Astrocyte (in vitro differentiated cells and primary cell): ENCODE measurements around the gene USP35. TPM values are rescaled to one million over a fixed set of nuclear protein-coding genes. Genes with fewer than 3 reads are reported as not detected.

Experiments
- DNase-seq: peaks from one replicate; pipeline ENCODE4 v3.0.0-alpha.2; 2010; ENCODE audit warnings: low read depth
- FAIRE-seq: peaks from 2 replicates; lab custom pipeline; 2011; peaks lifted over from hg19 to GRCh38; lab: Jason Lieb, UNC
- H2AFZ ChIP-seq: 2 replicates; pipeline ENCODE4 v1.6.0; 2012; ENCODE audit warnings: low read depth, low read length, inconsistent platforms
- H3K27ac ChIP-seq: 2 replicates; pipeline ENCODE4 v1.5.1; 2011; ENCODE audit warnings: low read depth, low read length, inconsistent platforms
- H3K27me3 ChIP-seq: 2 replicates; pipeline ENCODE4 v1.6.0; 2011; ENCODE audit warnings: low read length, inconsistent platforms; ENCODE audit not compliant: insufficient read depth
- H3K36me3 ChIP-seq: 2 replicates; pipeline ENCODE4 v1.5.1; 2011; ENCODE audit warnings: low read length, inconsistent platforms; ENCODE audit not compliant: insufficient read depth
- H3K4me1 ChIP-seq: 2 replicates; pipeline ENCODE4 v1.5.1; 2011; ENCODE audit warnings: low read length, inconsistent platforms; ENCODE audit not compliant: insufficient read depth
- H3K4me2 ChIP-seq: 2 replicates; pipeline ENCODE4 v1.6.0; 2012; ENCODE audit warnings: low read length, inconsistent platforms
- H3K4me3 ChIP-seq: 2 replicates; pipeline ENCODE4 v1.5.1; 2011; ENCODE audit warnings: low read depth, mild to moderate bottlenecking, low read length, inconsistent platforms; ENCODE audit not compliant: insufficient read depth
- H3K79me2 ChIP-seq: 2 replicates; pipeline ENCODE4 v1.6.0; 2012; ENCODE audit warnings: mild to moderate bottlenecking, low read length, inconsistent platforms; ENCODE audit not compliant: insufficient read depth
- H3K9ac ChIP-seq: 2 replicates; pipeline ENCODE4 v1.6.0; 2012; ENCODE audit warnings: mild to moderate bottlenecking, low read length, inconsistent platforms
- H3K9me3 ChIP-seq: 2 replicates; pipeline ENCODE4 v1.5.1; 2012; ENCODE audit warnings: low read depth, mild to moderate bottlenecking, low read length, inconsistent platforms; ENCODE audit not compliant: insufficient read depth
- H4K20me1 ChIP-seq: 2 replicates; pipeline ENCODE4 v1.6.0; 2012; ENCODE audit warnings: low read length, inconsistent platforms; ENCODE audit not compliant: insufficient read depth
- H3K27ac Mint-ChIP-seq: one replicate; pipeline ENCODE4 v1.8.0; 2021; ENCODE audit warnings: mild to moderate bottlenecking, mixed read lengths; ENCODE audit not compliant: unreplicated experiment
- H3K27me3 Mint-ChIP-seq: one replicate; pipeline ENCODE4 v1.8.0; 2021; ENCODE audit warnings: low read depth, mixed read lengths; ENCODE audit not compliant: unreplicated experiment
- H3K36me3 Mint-ChIP-seq: one replicate; pipeline ENCODE4 v1.8.0; 2021; ENCODE audit warnings: low read depth, mixed read lengths; ENCODE audit not compliant: unreplicated experiment
- H3K4me1 Mint-ChIP-seq: one replicate; pipeline ENCODE4 v1.8.0; 2021; ENCODE audit warnings: low read depth, mixed read lengths; ENCODE audit not compliant: unreplicated experiment
- H3K4me3 Mint-ChIP-seq: one replicate; pipeline ENCODE4 v1.8.0; 2021; ENCODE audit warnings: mild to moderate bottlenecking, moderate library complexity, mixed read lengths; ENCODE audit not compliant: unreplicated experiment
- H3K9me3 Mint-ChIP-seq: one replicate; pipeline ENCODE4 v1.8.0; 2021; ENCODE audit warnings: mild to moderate bottlenecking, mixed read lengths; ENCODE audit not compliant: unreplicated experiment
- CTCF ChIP-seq: IDR thresholded peaks from 2 replicates; pipeline ENCODE4 v1.5.1; 2011; ENCODE audit warnings: low read depth, mild to moderate bottlenecking, inconsistent platforms, low read length, moderate library complexity; ENCODE audit not compliant: insufficient read depth
- EZH2 ChIP-seq: IDR thresholded peaks from 2 replicates; pipeline ENCODE4 v1.6.1; 2012; ENCODE audit warnings: mild to moderate bottlenecking, low read length, inconsistent platforms; ENCODE audit not compliant: insufficient read depth
- total RNA-seq: library from RNA; stranded (reverse); gene quantifications from 2 replicates; pipeline ENCODE4 v1.2.1, GENCODE V29; 2021

The USP35 gene
- total RNA-seq, 1 donor from 2014 or later, result 16.2 TPM

- no peak overlapping the region for H3K9ac ChIP-seq
- H3K9me3 Mint-ChIP-seq, result peaks cover 4% of the 10 kb centered on the region
- peaks cover 5% of the 10 kb centered on the region for H3K36me3 ChIP-seq
- H3K27ac ChIP-seq, result no peak overlapping the region
- TF ChIP-seq EZH2 (no peak), CTCF (no peak)
- H3K27ac Mint-ChIP-seq, result no peak overlapping the region
- no peak for FAIRE-seq
- no peaks in the 10 kb centered on the region for H3K27me3 ChIP-seq
- no peak overlapping the region for H3K4me3 Mint-ChIP-seq
- H4K20me1 ChIP-seq, result peaks cover 19% of the 10 kb centered on the region
- H3K9me3 ChIP-seq, result no peaks in the 10 kb centered on the region
- no peaks in the 10 kb centered on the region for H3K27me3 Mint-ChIP-seq
- H3K4me1 ChIP-seq, result peaks cover 2% of the 10 kb centered on the region
- no peak overlapping the region for H2AFZ ChIP-seq
- H3K4me3 ChIP-seq, result no peak overlapping the region
- H3K36me3 Mint-ChIP-seq, result peaks cover 19% of the 10 kb centered on the region
- no peak for DNase-seq
- H3K79me2 ChIP-seq, result peaks cover 23% of the 10 kb centered on the region
- H3K4me2 ChIP-seq, result no peak overlapping the region
- peaks cover 10% of the 10 kb centered on the region for H3K4me1 Mint-ChIP-seq
Observed at GRCh38 chr11:78180751-78181150, 8.0 kb upstream of the USP35 start.

GRCh38 chr11:78181185-78181584, 7.5 kb upstream of the USP35 start:
- peaks cover 13% of the 10 kb centered on the region for H3K4me1 Mint-ChIP-seq
- DNase-seq (no peak), FAIRE-seq (no peak)
- Histone ChIP-seq H4K20me1 (peaks cover 19% of the 10 kb centered on the region), H3K4me3 (no peak overlapping the region), H3K36me3 (peaks cover 5% of the 10 kb centered on the region), H3K9me3 (no peaks in the 10 kb centered on the region), H3K27me3 (no peaks in the 10 kb centered on the region), H3K79me2 (peaks cover 23% of the 10 kb centered on the region), H3K4me2 (no peak overlapping the region), H3K9ac (no peak overlapping the region), H3K27ac (no peak overlapping the region), H3K4me1 (peaks cover 6% of the 10 kb centered on the region), H2AFZ (no peak overlapping the region)
- H3K9me3 Mint-ChIP-seq, result peaks cover 3% of the 10 kb centered on the region
- no peak overlapping the region for H3K4me3 Mint-ChIP-seq
- peaks cover 17% of the 10 kb centered on the region for H3K36me3 Mint-ChIP-seq
- TF ChIP-seq EZH2 (no peak), CTCF (no peak)
- H3K27me3 Mint-ChIP-seq, result no peaks in the 10 kb centered on the region
- no peak overlapping the region for H3K27ac Mint-ChIP-seq

GRCh38 chr11:78187366-78188285, 1.1 kb upstream of the USP35 start:
- peaks cover 5% of the 10 kb centered on the region for H3K36me3 Mint-ChIP-seq
- H3K27me3 ChIP-seq, result no peaks in the 10 kb centered on the region
- peaks cover 34% of the 10 kb centered on the region for H3K4me1 ChIP-seq
- H2AFZ ChIP-seq, result peak overlapping the region; percentile 50
- peak; percentile 40 for DNase-seq
- peaks cover 43% of the 10 kb centered on the region for H3K4me1 Mint-ChIP-seq
- peak overlapping the region; percentile 16 for H3K27ac Mint-ChIP-seq
- H3K4me2 ChIP-seq, result peak overlapping the region; percentile 92
- peaks cover 65% of the 10 kb centered on the region for H3K79me2 ChIP-seq
- peak overlapping the region; percentile 83 for H3K9ac ChIP-seq
- H3K36me3 ChIP-seq, result peaks cover 3% of the 10 kb centered on the region
- no peak for FAIRE-seq
- TF ChIP-seq EZH2, result no peak
- no peak for TF ChIP-seq CTCF
- peak overlapping the region; percentile 97 for H3K4me3 Mint-ChIP-seq
- H3K27me3 Mint-ChIP-seq, result no peaks in the 10 kb centered on the region
- peak overlapping the region; percentile 76 for H3K27ac ChIP-seq
- H3K9me3 Mint-ChIP-seq, result no peaks in the 10 kb centered on the region
- peak overlapping the region; percentile 79 for H3K4me3 ChIP-seq
- peaks cover 45% of the 10 kb centered on the region for H4K20me1 ChIP-seq
- no peaks in the 10 kb centered on the region for H3K9me3 ChIP-seq
